H1 (cell line): ENCODE data around the gene SULF2.

Experiments
- BRCA1 ChIP-seq: IDR thresholded peaks from 2 replicates; pipeline ENCODE4 v1.6.1; 2012; ENCODE audit warnings: low read depth, low read length, improper control_type of control experiment
- CREB1 ChIP-seq: IDR thresholded peaks from 2 replicates; pipeline ENCODE4 v1.6.1; 2012; ENCODE audit warnings: inconsistent platforms
- CTCF ChIP-seq, 3 experiments: IDR thresholded peaks; 1 replicate in 2 of 3; 2 replicates in 1 of 3; pipeline versions ENCODE4 v1.5.1 to v1.6.1; 2011; ENCODE audit warnings: low read length in 3 of 3, mild to moderate bottlenecking in 3 of 3, inconsistent platforms in 2 of 3, low read depth in 1 of 3, moderate library complexity in 1 of 3; ENCODE audit not compliant: insufficient read depth in 1 of 3; ENCODE audit errors: control extremely low read depth in 1 of 3
- POLR2A ChIP-seq, 2 experiments: IDR thresholded peaks; 1 replicate in 1 of 2; 2 replicates in 1 of 2; pipeline ENCODE4 v1.6.1; 2011; ENCODE audit warnings: low read depth in 2 of 2, low read length in 2 of 2, mild to moderate bottlenecking in 2 of 2; ENCODE audit errors: control extremely low read depth in 1 of 2
- RBBP5 ChIP-seq: IDR thresholded peaks from 2 replicates; pipeline ENCODE4 v1.7.1; 2012; ENCODE audit warnings: low read depth, mild to moderate bottlenecking, inconsistent platforms, low read length, moderate library complexity, borderline replicate concordance
- TF ChIP-seq, protein P1 (sequence below): IDR thresholded peaks from 2 replicates; pipeline ENCODE4 v1.6.1; 2012; ENCODE audit warnings: inconsistent platforms

DNA sequence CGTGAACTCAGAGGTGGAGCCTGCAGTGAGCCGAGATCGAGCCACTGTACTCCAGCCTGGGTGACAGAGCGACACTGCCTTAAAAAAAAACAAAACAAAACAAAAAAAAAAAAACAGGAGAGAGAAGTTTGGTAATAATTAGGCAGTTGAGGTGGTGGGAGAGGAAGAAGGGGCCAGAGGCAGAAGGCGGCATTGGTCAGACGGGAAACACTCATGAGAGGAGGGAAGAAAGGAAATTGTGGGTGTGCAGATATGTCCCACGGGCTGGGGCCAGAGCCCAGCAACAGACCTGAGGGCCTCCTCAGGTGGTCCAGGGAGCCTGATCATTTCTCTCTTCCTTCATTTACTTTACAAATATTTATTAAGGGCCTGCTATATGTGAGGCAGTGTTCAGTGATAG, 20.0 kb downstream of the SULF2 start:
- TF ChIP-seq CREB1 (no peak), RBBP5 (no peak), POLR2A (IDR thresholded peaks at IDR 0.05; ENCODE audit: control extremely low read depth in 1 of 2, low read depth in 2 of 2, low read length in 2 of 2) (no peak), BRCA1 (no peak), CTCF (IDR thresholded peaks at IDR 0.05; ENCODE audit: control extremely low read depth in 1 of 3, insufficient read depth in 1 of 3, low read depth in 1 of 3, low read length in 3 of 3) (no peak)
- TF ChIP-seq, protein P1, sequence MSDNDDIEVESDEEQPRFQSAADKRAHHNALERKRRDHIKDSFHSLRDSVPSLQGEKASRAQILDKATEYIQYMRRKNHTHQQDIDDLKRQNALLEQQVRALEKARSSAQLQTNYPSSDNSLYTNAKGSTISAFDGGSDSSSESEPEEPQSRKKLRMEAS = no peak
